Spinal cord (tissue), 10 donors: ENCODE data around the gene CREB1. TPM values are rescaled to one million over a fixed set of nuclear protein-coding genes. Genes with fewer than 3 reads are reported as not detected.

Experiments
- DNase-seq, 6 donors: peaks; one replicate each; pipeline versions ENCODE4 v3.0.0 to v3.0.0-alpha.2; 2013 to 2015; ENCODE audit warnings: low spot score in 6 of 6, low read depth in 4 of 6
- H3K27ac ChIP-seq: one replicate; pipeline ENCODE4 v1.5.1; 2013; ENCODE audit warnings: low read depth, low read length, control low read depth
- H3K27me3 ChIP-seq: one replicate; pipeline ENCODE4 v1.6.1; 2013; ENCODE audit warnings: low read length; ENCODE audit not compliant: control insufficient read depth, insufficient read depth
- H3K36me3 ChIP-seq: one replicate; pipeline ENCODE4 v1.6.1; 2013; ENCODE audit warnings: low read length; ENCODE audit not compliant: control insufficient read depth, insufficient read depth
- H3K4me1 ChIP-seq: one replicate; pipeline ENCODE4 v1.6.1; 2013; ENCODE audit warnings: low read length; ENCODE audit not compliant: control insufficient read depth, insufficient read depth
- H3K4me3 ChIP-seq: one replicate; pipeline ENCODE4 v1.5.1; 2013; ENCODE audit warnings: low read depth, low read length, control low read depth
- H3K9me3 ChIP-seq: one replicate; pipeline ENCODE4 v1.6.1; 2013; ENCODE audit warnings: low read length; ENCODE audit not compliant: control insufficient read depth, insufficient read depth
- WGBS: methylation state at CpG from one replicate; pipeline ENCODE4 v1.1.5; 2013; ENCODE audit warnings: missing lambda C conversion rate; ENCODE audit not compliant: insufficient coverage; 5-methylcytosine and 5-hydroxymethylcytosine counted together
- polyA plus RNA-seq, 2 donors: library from polyadenylated mRNA; unstranded; fragments of 120-200 nt; gene quantifications; one replicate each; pipeline ENCODE4 v1.2.1, GENCODE V29; 2013; ENCODE audit not compliant: insufficient read length in 2 of 2
- total RNA-seq, 2 donors: library from RNA; depleted of rRNA in 1 of 2; stranded (reverse); fragments of 120-200 nt in 1 of 2; fragments of >200 nt in 1 of 2; gene quantifications; one replicate each; pipeline versions ENCODE4 v1.2.3 to v1.2.4, GENCODE V29; 2013 to 2014
- donor health status: healthy.

CREB1 gene
- total and polyA plus RNA-seq, 4 donors = 32.3 to 82.6 (median 53.4) TPM

DNA sequence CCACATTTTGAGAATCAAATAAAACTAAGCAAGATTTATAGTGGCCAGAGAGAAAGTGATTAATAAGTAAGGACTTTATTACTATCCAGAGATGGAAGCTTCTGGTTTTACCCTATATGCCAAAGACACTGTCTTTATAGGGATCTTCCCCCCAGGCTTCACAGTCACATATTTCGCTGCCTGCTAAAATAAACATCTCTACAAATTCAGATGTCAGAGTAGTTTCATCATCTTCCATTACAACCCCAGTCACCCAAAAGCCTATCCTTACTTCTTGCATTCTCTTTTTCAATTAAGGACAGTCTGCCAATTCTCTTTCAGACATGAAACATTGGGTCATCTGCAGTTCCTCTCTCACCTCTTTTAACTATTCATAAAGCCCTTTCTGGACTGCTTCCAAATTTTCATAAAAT, 28.3 kb downstream of the CREB1 start:
- Histone ChIP-seq H3K27ac (no peak overlapping the region), H3K27me3 (no peaks in the 10 kb centered on the region), H3K36me3 (peaks cover 4% of the 10 kb centered on the region), H3K4me1 (no peaks in the 10 kb centered on the region), H3K9me3 (no peaks in the 10 kb centered on the region), H3K4me3 (no peak overlapping the region)
- WGBS = 91% methylated on average over 1 of the region's 1 CpG
- DNase-seq = no peak

DNA sequence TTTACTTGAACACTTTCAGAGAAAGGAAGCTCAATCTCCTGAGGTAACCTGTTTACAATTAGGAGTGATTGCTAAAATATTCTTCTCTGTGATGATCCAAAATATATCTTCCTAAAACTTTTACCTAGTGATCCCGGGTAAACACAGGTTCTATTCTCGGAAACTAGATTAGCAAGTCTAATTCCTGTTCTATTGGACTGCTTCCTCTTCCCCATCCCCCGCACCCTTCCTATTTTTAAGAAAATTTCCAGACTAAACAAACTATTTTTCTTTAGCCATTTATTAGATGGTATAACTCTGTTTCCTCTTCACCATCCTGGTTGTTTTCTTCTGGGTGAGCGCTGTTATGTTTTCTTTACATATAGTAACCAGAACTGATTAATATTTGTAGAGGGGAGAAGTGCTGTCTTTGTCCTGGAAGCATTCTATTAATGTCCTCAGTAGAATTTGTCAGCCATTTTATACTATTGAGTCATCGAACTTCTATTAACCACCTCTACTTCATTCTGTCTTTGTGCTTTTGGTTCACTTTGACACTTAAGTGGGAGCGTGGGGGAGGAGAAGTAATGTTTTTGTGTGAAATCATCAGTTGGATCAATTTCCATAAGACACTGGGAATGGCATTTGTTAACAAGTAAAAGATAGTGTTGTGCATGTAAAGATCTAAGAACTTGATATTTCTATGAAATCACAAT, 31.8 kb downstream of the CREB1 start:
- 83% methylated on average over 2 of the region's 6 CpGs for WGBS
- Histone ChIP-seq H3K36me3 (peaks cover 3% of the 10 kb centered on the region), H3K27ac (no peak overlapping the region), H3K4me1 (no peaks in the 10 kb centered on the region), H3K27me3 (no peaks in the 10 kb centered on the region), H3K9me3 (no peaks in the 10 kb centered on the region), H3K4me3 (no peak overlapping the region)
- no peak for DNase-seq

DNA sequence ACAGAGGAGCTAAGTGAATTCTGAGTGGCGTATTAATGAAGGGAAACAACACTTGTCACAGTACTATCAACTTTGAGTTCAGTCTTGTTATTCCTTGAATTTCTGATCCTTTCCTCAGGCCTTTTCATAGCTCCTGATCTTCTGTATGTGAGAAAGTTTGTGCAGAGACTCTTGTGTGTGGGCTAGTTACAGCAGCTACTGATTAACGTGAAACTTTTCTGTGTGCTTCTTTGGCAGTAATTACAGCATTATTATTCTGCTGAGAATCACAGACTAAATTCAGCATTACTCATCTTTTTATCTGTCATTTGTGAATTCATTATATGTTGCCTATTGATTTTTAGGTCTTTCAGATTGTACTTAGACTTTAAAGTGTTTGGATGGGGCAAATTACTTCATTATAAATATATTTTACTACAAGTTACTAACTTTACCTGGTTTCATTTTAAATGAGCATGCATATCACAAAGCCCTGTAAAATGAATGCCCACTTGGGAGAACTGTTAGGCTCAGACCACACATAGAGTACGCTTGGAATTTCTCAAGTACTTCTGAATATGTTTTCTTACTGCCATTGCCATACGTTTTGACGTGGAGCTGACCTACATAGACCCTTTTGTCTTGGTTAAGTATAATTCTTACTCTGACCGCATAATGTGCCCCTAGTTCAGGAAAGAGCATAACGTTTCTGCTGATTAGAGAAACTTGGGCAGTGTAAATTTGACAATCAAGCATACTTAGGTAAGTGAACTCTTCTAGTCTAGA, 36.2 kb downstream of the CREB1 start:
- DNase-seq = no peak
- no peak overlapping the region for H3K4me3 ChIP-seq
- H3K27me3 ChIP-seq = no peaks in the 10 kb centered on the region
- H3K4me1 ChIP-seq = no peaks in the 10 kb centered on the region
- WGBS = 95% methylated on average over 3 of the region's 7 CpGs
- H3K36me3 ChIP-seq = no peaks in the 10 kb centered on the region
- H3K27ac ChIP-seq = no peak overlapping the region
- no peaks in the 10 kb centered on the region for H3K9me3 ChIP-seq

DNA sequence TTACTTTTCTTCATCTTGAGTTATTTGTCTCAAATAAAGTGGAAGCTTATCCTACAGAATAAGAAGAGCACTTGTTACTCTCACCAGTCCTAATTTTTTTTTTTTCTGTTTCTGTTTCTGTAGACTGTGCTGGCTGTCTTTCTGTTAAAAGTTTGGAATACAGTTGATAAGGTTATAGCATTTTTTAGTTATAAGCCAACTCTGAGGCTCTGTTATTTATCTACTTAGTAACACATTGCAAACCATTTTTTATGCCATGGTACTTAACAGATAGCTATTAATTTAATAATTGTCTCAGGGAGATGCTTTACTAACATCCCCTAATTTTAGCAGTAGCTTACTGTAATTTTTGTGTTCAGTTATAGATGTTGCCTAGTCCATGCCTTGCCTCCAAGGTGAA, 37.9 kb downstream of the CREB1 start:
- Histone ChIP-seq H3K27me3 (no peaks in the 10 kb centered on the region), H3K36me3 (peaks cover 6% of the 10 kb centered on the region), H3K4me1 (no peaks in the 10 kb centered on the region), H3K4me3 (no peak overlapping the region), H3K9me3 (no peaks in the 10 kb centered on the region), H3K27ac (no peak overlapping the region)
- DNase-seq = no peak

DNA sequence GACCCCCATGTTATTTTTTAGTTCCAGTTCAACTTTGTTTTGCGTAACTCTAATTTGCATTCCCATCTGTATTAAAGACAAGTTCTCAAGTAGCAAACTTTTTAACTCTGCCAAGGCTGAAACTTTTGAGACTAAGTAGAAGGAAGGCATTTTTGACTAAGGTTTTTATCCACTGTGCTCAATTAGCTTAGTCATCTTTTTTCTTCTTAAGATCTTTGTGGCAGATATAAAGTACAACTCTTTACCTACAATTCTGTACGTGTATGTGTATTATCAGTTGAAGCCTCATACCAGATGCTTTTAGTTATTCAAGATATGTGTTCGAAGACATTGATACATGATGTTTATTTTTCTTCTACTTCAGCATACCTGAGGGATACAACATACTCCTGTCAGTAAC, 41.6 kb downstream of the CREB1 start:
- peaks cover 10% of the 10 kb centered on the region for H3K36me3 ChIP-seq
- no peak overlapping the region for H3K4me3 ChIP-seq
- WGBS = no CpG with 5 or more reads among the region's 3 CpGs
- no peak overlapping the region for H3K27ac ChIP-seq
- H3K9me3 ChIP-seq = no peaks in the 10 kb centered on the region
- DNase-seq = no peak
- no peaks in the 10 kb centered on the region for H3K27me3 ChIP-seq
- no peaks in the 10 kb centered on the region for H3K4me1 ChIP-seq

DNA sequence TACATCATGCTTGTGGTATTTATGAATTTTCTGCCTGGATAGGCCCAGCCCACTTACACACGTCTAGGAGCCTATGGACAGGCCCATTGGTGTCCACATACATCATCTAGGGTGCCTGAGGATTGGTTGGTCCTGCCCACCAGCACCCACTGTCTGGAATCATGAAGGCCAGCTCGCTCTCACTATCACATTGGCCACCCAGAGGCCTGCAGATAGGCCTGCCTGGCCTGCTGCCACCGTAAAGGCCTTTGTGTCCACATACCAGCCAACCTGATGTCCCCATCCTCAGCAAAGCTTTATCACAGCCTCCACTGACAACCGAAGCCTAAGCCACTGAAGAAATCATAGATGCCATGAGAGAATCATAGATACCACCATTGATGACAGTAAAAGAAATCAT, 55.2 kb downstream of the CREB1 start:
- Histone ChIP-seq H3K27me3 (no peaks in the 10 kb centered on the region), H3K27ac (no peak overlapping the region), H3K4me3 (no peak overlapping the region), H3K4me1 (no peaks in the 10 kb centered on the region), H3K36me3 (peaks cover 11% of the 10 kb centered on the region), H3K9me3 (no peaks in the 10 kb centered on the region)
- no peak for DNase-seq
- WGBS = 94% methylated on average over 4 of the region's 4 CpGs

DNA sequence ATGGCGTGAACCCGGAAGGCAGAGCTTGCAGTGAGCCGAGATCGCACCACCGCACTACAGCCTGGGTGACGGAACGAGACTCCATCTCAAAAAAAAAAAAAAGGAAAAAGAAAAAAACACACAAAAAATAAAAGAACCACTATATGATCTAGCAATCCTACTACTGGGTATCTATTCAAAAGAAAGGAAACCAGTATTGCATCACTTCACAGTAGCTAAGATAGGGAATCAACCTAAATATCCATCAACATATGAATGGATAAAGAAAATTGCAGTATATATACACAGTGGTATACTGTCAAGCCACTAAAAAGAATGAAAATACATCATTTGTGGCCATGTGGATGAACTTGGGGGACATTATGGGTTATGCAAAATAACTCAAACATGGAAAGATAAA, 57.5 kb downstream of the CREB1 start:
- WGBS = no CpG with 5 or more reads among the region's 7 CpGs
- peaks cover 4% of the 10 kb centered on the region for H3K9me3 ChIP-seq
- H3K4me1 ChIP-seq = no peaks in the 10 kb centered on the region
- no peak overlapping the region for H3K27ac ChIP-seq
- DNase-seq = no peak
- no peaks in the 10 kb centered on the region for H3K27me3 ChIP-seq
- no peak overlapping the region for H3K4me3 ChIP-seq
- H3K36me3 ChIP-seq = peaks cover 14% of the 10 kb centered on the region

DNA sequence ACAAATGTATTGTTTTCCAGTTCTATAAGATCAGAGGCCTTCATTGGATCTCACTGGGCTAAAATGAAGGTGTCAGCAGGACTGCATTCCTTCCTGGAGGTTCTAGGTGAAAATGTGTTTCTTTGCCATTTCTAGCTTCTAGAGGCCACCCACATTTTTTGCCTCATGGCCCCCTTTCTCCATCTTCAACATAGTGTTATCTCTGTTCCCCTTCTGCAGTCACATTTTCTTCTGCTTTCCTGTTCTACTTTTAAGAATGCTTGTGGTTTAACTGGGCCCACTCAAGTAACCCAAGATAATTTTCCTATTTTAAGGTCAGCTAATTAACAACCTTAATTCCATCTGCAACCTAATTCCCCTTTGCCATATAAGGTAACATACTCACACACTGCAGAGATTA, 59.4 kb downstream of the CREB1 start:
- H3K4me3 ChIP-seq = no peak overlapping the region
- no peaks in the 10 kb centered on the region for H3K27me3 ChIP-seq
- no peak for DNase-seq
- no peaks in the 10 kb centered on the region for H3K4me1 ChIP-seq
- no peak overlapping the region for H3K27ac ChIP-seq
- peaks cover 20% of the 10 kb centered on the region for H3K36me3 ChIP-seq
- H3K9me3 ChIP-seq = peaks cover 6% of the 10 kb centered on the region

DNA sequence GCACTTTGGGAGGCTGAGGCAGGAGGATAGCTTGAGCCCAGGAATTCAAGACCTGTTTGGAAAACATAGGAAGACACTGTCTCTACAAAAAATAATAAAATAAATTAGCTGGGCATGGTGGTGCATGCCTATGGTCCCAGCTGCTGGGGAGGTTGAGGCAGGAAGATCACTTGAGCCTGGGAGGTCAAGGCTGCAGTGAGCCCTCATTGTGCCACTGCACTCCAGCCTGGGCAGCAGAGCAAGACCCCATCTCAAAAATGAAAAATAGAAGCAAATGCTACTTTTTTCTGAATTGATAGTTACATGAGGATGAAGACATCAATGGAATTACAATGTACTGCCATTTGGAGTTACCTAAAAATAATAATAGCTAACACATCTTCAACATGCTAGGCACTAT, 63.5 kb downstream of the CREB1 start:
- H3K9me3 ChIP-seq = peaks cover 6% of the 10 kb centered on the region
- no peak for DNase-seq
- no peak overlapping the region for H3K27ac ChIP-seq
- no peak overlapping the region for H3K4me3 ChIP-seq
- H3K27me3 ChIP-seq = no peaks in the 10 kb centered on the region
- peaks cover 22% of the 10 kb centered on the region for H3K36me3 ChIP-seq
- H3K4me1 ChIP-seq = no peaks in the 10 kb centered on the region

DNA sequence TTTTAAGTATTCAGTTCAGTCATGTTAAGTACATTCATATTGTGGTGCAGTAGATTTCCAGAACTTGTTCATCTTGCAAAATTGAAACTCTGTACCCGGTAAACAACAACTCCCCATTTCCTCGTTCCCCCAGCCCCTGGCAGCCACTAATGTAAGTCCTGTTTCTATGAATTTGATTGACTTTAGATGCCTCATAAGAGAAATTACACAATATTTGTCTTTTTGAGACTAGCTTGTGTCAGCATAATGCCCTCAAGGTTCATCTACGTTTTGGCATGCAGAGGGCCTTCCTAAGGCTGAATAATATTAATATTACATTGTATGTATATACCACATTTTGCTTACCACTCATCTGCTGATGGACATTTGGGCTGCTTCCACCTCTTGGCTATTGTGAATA, 64.5 kb downstream of the CREB1 start:
- Histone ChIP-seq H3K27ac (no peak overlapping the region), H3K4me1 (no peaks in the 10 kb centered on the region), H3K36me3 (peaks cover 22% of the 10 kb centered on the region), H3K9me3 (peaks cover 6% of the 10 kb centered on the region), H3K27me3 (no peaks in the 10 kb centered on the region), H3K4me3 (no peak overlapping the region)
- no CpG with 5 or more reads among the region's 3 CpGs for WGBS
- no peak for DNase-seq
